Activated CD4-positive, CD25-positive, alpha-beta regulatory T cell (primary cell): ENCODE measurements around the gene ANKS1A.
"Not testable (repeated sequence)": the region's sequence is repeated elsewhere in the genome, so short reads cannot be mapped to it uniquely, and the experiment has no call there.

Source experiments
- DNase-seq, 4 experiments: peaks; one replicate each; lab custom pipeline; 2025; lab: John Stamatoyannopoulos, UW

Gene ANKS1A, protein sequence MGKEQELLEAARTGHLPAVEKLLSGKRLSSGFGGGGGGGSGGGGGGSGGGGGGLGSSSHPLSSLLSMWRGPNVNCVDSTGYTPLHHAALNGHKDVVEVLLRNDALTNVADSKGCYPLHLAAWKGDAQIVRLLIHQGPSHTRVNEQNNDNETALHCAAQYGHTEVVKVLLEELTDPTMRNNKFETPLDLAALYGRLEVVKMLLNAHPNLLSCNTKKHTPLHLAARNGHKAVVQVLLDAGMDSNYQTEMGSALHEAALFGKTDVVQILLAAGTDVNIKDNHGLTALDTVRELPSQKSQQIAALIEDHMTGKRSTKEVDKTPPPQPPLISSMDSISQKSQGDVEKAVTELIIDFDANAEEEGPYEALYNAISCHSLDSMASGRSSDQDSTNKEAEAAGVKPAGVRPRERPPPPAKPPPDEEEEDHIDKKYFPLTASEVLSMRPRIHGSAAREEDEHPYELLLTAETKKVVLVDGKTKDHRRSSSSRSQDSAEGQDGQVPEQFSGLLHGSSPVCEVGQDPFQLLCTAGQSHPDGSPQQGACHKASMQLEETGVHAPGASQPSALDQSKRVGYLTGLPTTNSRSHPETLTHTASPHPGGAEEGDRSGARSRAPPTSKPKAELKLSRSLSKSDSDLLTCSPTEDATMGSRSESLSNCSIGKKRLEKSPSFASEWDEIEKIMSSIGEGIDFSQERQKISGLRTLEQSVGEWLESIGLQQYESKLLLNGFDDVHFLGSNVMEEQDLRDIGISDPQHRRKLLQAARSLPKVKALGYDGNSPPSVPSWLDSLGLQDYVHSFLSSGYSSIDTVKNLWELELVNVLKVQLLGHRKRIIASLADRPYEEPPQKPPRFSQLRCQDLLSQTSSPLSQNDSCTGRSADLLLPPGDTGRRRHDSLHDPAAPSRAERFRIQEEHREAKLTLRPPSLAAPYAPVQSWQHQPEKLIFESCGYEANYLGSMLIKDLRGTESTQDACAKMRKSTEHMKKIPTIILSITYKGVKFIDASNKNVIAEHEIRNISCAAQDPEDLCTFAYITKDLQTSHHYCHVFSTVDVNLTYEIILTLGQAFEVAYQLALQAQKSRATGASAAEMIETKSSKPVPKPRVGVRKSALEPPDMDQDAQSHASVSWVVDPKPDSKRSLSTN

GRCh38 chr6:34888874-34889555, at the start of gene ANKS1A:
TSS of gene ANKS1A (plus strand) at chr6:34889255. CDS start at chr6:34889403, 148 bp downstream.
- peak; percentile 80 to 86 (median 84) for DNase-seq

GRCh38 chr6:34839666-34840352, 49.2 kb upstream of the ANKS1A start:
- DNase-seq: no peak

- not testable (repeated sequence) for DNase-seq
Measured at GRCh38 chr6:34849066-34849465, 40.0 kb upstream of the ANKS1A start.

GRCh38 chr6:34851361-34851760, 37.7 kb upstream of the ANKS1A start:
- DNase-seq: no peak

DNA sequence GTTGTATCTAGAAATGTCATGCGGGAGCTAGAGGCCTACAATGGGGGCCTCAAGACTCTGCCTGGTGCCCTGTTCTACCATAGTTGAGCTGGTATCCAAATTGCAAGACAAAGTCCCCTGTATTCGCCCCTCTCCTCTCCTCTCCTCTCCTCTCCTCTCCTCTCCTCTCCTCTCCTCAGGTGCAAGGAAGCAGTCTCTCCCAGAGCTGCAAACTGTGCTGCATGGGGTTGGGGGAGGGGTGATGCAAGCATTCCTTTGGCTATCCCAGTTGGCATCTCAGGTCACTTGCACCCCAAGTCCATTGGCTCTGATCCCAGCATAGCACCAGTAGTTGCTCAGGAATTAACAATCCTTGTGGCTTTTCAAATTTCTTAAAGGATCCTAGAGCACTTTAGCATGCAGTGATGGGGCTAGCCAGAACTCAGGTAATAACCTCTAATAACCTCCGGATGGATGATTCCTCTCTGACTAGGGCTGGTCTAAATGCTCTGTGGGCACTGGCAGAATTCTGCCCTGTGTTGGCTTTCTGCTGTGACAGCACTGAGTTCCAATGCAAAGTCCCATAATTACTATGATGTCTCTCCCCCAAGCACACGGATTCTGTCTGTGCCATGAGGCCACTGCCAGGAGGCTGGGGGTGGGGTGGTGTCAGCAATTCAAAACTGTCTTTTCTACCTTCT, 36.5 kb upstream of the ANKS1A start:
- no peak for DNase-seq

GRCh38 chr6:34855463-34855862, 33.6 kb upstream of the ANKS1A start:
- DNase-seq: no peak

DNA sequence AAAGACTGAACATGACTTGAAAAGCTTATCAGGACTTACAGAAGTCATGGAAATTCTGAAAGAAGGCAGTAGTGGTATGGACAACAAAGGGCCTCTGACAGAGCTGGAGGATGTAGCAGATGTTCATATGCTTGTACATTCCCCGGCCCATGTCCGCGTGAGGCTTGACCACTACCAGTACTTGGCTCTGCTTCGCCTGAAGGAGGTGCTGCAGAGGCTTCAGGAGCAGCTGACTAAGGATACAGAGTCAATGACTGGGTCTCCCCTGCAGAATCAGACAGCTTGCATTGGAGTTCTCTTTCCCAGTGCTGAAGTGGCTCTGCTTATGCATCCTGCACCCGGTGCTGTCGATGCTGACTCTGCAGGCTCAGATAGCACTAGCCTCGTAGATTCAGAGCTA, 30.4 kb upstream of the ANKS1A start:
- no peak for DNase-seq

DNA sequence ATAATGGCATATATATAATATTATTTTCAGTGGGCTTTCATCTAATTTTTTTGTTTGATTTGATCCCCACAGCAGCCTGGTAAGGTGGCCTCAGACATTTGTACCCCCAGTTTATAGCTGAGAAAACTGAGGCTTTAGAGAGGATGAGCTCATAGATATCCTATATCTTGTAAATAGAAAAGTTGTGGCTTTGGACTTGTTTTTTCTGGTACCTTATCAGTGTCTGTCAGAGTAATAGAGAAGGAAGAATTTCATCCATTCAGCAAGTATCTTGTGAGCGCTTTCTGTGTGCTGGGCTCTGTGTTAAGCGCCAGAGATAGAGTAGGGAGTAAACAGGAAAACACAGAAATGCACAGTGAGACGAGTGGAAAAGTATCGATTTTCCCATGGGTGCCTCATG, 29.1 kb upstream of the ANKS1A start:
- DNase-seq: no peak

- DNase-seq: no peak
Measured at GRCh38 chr6:34860776-34861175, 28.3 kb upstream of the ANKS1A start.

GRCh38 chr6:34864007-34864406, 25.0 kb upstream of the ANKS1A start:
- no peak for DNase-seq

GRCh38 chr6:34865107-34865506, 23.9 kb upstream of the ANKS1A start:
- DNase-seq: no peak

DNA sequence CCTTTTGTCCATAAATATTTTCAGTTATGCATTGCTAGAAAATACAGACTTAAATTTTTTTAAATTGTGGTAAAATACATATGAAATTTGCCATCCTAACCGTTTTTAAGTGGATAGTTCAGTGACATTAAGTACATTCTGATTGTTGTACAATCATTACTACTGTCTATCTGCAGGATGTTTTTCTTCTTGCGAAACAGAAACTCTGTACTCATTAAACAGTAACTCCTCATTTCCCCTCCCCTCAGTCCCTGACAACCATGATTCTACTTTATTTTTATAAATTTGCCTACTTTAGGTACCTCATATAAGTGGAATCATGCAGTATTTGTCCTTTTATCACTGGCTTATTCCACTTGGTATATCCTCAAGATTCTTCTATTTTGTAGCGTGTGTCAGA, 22.5 kb upstream of the ANKS1A start:
- no peak for DNase-seq

GRCh38 chr6:34867484-34867883, 21.6 kb upstream of the ANKS1A start:
- no peak for DNase-seq

- DNase-seq: no peak
Measured at GRCh38 chr6:34871853-34872252, 17.2 kb upstream of the ANKS1A start.

GRCh38 chr6:34872332-34872731, 16.7 kb upstream of the ANKS1A start:
- no peak for DNase-seq

GRCh38 chr6:34875292-34876213, 13.5 kb upstream of the ANKS1A start:
- DNase-seq: no peak

DNA sequence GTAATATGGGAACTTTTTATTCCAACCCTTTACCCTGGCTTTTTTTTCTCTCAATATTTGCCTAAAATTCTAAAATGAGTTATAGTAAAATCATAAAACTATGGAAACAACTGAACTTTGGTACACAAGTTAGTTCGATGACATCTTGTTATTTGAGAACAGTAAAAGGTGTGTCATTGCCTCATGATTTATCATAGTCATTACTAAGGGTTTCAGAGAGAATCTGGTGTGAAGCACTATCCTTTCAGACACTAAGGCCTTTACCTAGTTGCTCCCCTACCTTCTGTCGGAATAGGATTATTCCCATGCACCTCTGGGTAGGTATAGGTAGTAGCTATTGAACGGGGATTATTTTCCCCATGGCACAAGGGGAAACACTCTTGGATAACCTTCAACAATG, 12.6 kb upstream of the ANKS1A start:
- DNase-seq: no peak

GRCh38 chr6:34877259-34877658, 11.8 kb upstream of the ANKS1A start:
- no peak for DNase-seq

- no peak for DNase-seq
Measured at GRCh38 chr6:34877869-34878485, 11.1 kb upstream of the ANKS1A start.
